NK-92 (cell line): ENCODE measurements around the gene DOCK1.

Source experiments
- DNase-seq: peaks from one replicate; lab custom pipeline; 2025; ENCODE audit not compliant: unreplicated experiment; lab: John Stamatoyannopoulos, UW

DOCK1 gene

DNA sequence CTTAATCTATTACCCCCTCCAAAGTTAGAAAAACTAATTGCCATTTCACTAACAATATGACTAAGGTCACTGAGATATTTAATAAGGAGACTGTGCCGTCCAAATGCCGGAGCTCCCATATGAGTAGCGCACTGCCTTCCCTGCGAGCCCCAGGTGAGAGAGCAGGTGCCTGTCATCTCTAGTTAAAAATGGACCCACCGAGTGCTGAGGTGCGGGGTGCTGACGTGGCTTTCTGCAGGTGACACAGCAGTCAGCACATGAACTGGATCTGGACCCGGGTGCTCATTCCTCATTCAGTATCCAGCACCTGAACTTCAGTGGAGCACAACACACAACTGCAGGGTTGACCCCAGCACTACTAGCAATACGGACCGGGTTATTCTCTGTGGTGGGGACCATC, 505.8 kb downstream of the DOCK1 start:
- DNase-seq: no peak

DNA sequence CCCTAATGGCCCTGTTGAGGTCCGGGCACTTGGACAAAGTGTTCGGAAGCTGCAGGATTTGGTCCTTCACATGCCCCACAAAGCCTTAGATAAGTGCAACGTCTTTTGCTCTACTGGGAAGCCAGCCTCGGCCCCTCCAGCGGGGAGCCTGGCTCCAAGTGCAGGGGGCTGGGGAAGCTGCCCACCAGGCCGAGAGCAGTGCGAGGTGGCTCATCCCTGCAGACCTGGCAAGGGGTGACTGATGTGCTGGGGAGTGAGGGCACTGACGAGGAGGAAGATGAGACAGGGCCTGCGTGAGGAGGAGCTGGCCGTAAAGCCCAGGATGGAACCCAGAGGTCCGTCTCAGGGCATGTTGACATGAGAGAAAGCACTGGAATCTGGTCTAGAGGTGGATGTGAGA, 508.1 kb downstream of the DOCK1 start:
- DNase-seq: no peak

DNA sequence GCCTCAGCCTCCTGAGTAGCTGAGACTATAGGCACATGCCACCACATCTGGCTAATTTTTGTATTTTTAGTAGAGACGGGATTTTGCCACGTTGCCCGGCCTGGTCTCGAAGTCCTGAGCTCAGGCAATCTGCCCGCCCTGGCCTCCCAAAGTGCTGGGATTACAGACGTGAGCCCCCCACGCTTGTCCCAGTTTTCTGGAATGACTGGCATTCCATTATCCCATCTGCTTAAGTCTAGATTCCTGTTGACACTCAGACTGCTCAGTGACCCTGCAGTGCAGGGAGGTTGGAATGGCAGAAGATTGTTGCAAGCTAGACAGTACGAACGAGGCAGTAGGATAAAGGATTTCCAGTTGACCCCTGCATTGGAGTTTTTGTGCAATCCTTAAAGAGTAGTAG, 508.8 kb downstream of the DOCK1 start:
- DNase-seq: no peak

DNA sequence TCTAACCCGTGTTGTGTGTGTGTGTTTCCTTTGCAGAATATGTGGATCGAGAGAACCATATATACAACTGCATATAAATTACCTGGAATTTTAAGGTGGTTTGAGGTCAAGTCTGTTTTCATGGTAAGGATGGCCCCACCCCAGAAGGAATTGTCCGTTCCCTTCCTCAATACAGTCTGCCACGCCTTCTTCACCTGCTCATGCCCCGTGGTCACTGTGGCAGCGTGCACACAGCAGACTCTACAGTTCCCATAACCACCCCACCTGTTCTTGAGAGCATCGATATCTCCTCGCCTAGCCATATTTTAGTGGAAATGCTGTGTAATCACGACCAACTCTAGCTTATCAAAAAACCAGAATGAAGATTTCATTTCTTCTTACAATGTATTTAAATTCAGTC, 509.9 kb downstream of the DOCK1 start:
- no peak for DNase-seq

DNA sequence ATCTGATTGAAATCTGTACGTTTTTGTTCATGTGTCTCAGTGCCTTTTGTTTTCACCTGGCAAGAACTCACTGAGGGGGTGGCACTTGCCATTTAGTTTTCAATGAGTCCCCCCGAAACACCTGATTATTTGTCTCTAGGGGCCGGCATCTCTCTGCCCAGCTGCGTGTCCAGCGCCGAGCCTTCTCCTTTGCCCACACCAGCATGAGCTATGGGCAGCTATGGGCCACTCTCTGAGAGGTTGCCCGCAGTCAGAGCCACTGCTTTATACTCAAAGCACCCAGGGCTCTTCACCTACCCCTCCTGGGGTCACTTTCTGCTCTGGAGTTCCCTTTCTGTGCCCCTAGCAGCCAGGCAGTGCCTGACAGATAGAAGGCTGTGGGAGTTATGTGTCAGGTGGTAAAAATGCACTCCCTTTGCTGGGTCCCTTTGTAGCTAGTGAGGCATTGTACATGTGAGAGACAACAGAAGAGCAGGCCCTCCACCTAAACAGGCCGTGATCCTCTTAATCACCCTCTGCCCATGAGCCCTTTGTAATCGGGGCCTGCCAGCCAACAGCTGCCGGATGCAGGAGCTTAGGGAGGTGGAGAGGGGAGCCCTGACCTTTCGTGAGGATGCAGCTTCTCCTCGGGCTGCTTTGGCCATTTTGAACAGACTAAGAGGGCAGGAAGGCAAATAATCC, 510.8 kb downstream of the DOCK1 start:
- DNase-seq: no peak

DNA sequence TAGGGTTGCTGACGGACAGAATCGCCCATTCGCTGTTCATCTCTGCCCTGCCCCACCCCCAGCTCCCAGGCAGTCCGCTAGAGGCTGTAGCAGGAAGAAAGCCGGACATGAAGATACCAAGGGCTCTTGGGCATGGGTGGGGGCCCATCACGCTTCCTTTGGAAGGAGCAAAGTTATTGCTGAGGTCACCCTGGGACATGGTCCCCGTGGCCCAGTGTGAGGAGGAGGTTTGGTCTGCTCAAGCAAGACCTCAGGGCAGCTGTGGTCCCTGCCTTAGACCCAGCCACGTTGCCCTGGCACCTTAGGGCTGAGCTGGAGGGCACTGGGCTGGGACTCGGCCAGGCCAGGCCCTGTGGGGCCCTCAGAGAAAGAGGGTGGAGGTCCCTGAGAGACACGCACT, 511.8 kb downstream of the DOCK1 start:
- no peak for DNase-seq

DNA sequence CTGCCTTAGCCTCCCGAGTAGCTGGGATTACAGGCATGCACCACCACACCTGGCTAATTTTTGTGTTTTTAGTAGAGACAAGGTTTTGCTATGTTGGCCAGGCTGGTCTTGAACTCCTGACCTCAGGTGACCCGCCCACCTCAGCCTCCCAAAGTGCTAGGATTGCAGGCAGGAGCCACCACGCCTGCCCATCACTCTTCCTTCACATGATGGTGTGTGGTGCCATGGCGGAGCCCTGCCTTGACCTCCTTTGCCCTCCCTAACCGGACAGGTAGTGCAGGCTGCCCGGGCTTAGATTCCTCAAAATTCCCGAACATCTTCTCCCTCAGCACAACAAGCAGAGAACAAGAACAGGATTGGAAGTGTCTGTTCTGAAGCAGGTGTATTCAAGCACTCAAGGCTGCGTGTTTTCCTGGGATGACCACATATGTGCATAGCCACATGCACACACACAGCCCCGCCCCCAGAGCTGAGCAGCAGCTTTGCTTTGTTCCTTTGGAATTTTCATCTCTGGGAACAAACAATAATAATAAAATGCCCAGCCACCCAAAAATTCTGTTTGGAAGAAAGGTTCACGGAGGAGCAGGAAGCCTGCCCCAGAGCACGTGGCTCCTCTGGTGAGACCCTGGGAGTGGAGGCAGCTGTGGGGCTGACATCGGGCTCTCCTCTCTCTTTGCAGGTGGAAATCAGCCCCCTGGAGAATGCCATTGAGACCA, 512.6 kb downstream of the DOCK1 start:
- DNase-seq: no peak

DNA sequence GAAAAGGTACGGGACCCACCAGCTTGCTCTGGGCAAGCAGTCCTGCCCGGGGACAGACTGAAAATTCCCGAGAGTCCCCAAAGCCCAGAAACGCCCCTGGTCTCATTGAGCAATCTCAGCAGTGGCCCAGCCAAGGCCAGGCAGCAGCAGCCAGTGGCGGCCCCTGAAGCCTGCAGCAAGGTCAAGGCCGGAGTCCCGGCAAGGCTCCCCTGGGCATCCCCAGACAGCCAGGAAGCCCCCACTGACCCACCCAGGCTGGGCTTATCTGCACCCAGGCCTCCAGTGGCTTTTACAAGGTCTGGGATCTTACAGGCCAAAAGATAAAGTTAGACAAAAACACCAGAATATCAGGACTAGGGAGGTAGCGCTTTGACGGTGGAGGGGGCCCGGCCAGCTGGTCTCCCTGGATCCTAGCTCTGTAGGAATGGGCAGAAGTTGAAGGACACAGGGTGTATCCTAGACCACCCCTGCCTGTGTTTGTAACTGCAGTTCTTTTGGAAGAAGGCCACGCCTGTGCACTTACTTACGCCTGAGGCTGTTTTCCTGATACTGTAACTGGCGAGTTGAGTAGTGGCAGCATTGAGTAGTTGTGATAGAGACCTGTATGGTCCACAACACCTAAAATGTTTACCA, 513.4 kb downstream of the DOCK1 start:
- no peak for DNase-seq

DNA sequence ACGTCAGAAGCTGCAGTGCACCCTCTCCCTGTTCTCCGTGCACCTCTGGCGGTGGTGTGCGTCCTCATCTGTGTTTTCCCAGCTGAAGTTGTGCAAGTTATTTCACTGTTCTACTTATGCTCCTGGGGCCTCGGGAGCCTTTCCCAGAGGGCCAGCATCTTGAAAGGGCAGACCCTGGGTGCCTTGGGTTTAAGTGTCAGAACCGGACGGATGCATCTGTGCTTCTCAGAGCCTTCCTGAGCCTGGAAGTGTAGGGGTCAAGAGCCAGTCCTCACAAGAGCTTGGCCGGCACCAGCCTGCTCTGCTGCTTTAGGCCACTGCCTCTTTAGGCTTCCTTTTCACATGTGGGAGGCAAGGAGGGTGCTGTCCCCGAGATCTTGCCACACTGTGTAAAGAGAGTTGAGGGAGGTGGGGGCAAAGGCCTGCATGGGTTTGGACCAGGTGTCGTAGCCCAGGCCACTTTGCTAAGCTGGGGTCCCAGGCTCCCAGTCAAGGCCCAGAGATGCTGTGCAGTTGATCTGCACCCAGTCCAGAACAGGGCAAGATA, 515.0 kb downstream of the DOCK1 start:
- DNase-seq: no peak

DNA sequence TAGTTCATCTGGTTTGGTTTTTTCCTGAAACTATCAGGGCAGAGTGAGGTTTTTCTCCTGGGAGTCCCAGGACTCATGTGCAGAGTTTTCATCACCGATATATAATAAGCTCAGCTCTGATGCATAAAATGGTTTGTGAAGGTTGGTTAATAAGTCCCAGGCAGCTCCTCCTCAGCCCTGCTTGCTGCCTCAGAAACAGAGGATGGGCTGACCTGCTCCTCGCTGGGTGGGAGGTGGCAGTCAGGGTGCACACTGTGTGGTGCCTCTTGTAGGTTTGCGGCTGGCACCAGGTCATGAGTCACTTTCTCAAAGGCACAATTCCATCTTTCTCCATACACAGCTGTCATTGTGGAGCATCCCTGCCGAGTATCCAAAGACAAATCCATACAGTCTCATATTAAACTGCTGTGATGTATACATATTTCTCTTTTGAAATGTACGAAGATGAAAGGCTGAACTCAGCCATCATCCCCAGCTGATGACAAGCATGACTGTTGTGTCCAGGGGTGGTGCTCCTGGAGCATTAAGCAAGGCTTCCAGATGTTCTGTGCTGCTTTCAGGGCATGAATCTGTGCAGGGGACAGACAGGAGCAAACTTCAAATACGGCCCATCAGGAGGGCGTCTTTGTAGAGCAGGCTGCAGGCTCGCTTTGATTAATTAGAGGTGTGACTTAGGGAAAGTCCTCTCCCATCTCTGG, 518.1 kb downstream of the DOCK1 start:
- DNase-seq: no peak

DNA sequence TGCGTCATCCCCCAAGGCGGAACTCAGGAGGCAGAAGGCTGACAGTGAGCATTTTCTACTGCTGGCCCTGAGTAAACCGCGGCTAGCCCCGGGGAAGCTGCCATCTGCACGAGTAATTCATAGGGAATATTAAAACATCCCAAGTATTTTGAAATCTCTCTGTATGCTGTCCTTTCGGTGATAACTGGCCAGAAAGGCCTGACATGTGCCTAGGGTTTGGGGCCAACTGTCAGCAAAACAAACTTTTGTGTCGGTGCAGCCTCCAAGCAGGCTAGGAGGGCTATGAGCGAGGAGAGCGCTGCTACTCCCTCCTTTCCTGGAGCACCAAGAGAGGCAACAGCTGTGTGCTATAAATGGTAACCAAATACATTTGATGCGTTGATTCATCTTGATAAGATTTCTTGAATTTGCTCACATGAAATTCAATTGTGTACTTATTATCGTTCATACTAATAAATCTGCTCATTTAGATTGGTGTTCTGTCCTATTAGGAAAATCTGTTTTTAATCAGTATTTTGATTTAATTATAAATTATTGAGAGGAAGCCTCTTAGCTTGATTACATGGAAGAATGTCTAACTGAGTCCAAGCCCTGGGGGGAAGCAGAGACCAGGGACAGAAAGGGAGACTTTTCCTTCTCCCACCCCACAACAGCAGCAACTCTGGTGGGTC, 519.5 kb downstream of the DOCK1 start:
- no peak for DNase-seq

DNA sequence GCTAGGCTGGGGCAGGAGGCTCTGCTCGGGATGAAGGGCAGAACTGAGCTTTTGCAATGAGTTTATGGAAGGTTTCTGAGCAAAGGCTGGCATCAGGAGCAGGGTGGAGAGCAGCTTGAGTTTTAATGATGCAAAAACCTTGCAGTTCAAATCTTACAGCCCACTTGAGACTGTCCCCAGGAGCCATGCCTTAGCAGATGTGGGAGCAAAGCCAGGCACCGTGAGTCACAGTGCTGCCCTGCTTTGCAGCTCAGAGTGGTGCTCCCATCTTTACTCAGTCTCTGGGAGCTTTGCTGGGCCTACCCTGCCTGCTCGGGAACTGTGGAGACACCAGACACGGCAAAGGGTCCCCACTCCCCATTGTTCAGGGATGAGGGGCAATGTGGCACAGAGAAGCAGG, 521.5 kb downstream of the DOCK1 start:
- DNase-seq: no peak

DNA sequence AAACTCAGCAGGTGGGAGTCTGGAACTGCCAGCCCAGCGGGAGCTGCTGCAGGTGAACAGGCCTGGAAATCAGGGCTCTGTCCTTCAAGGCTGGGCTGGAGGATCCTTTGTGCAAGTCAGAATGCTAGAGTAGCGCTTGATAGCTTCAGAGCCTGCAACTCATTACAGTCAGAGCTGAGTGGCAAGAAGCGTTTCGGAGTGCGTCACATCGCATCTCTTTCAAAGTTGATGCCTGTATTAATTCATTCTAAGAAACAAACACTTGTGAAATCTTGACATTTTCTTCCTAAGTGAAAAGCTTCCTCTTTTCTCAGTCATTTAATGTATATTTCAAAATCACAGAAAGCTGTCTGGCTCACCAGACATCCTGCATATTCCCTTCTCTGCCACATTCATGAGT, 522.7 kb downstream of the DOCK1 start:
- DNase-seq: no peak

DNA sequence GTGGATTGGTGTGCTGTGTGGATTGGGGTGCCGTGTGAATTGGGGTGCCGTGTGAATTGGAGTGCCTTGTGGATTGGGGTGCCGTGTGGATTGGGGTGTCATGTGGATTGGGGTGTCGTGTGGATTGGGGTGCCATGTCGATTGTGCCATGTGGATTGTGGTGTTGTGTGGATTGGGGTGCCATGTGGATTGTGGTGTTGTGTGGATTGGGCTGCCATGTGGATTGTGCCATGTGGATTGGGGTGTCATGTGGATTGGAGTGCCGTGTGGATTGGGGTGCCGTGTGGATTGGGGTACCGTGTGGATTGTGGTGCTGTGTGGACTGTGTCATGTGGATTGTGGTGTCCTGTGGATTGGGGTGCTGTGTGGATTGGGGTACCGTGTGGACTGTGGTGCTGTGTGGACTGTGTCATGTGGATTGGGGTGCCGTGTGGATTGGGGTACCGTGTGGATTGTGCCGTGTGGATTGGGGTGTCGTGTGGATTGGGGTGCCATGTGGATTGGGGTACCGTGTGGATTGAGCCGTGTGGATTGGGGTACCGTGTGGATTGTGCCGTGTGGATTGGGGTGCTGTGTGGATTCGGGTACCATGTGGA, 523.3 kb downstream of the DOCK1 start:
- DNase-seq: no peak

DNA sequence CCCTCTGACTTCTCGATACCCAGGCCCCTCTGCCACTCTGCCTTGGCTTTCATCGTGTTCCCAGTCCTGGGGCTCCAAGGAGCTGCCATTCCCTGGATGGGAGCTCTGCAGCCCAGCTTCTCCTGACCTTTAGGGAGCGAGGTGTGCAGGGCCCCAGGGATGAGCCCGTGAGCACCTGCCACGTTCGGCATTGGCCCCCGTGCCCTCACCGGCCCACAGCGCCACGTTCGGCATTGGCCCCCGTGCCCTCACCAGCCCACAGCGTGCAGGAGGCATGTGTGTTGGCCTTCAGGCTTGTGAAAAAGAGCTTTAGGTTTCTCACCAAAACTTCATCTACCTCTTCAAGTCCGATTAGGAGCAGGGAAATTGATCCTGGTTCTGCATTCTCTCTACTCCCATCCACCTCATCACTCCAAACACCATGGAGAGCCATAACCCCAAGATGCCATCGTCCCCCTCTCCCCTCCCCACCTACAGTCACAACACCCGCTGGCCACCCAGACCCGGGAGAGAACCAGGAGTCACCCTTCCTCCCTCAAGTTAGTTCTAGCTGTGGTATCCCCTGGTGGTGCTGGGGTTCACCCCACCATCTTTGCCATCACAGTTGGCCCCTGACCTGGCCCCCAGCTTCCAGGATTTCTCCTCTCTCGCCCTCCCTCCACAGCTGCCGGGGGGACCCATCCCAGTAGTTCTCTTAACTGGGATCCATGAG, 524.5 kb downstream of the DOCK1 start:
- no peak for DNase-seq

DNA sequence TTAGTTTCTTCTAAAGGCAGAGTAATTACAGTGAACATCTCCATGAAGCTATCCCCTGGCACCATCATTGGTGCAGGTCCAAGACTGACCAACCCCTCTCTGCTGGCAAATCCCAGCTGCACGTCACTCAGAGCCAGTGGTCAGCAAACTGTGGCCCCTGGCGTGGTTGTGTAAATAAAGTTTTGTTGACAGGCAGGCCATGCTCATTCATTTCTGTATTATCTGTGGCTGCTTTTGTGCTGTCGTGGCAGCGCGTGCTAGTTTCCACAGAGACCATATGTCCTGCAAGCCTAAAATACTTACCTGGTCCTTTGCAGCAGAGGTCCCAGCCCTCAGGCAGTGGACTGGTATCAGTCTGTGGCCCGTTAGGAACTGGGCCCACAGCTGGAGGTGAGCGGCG, 526.3 kb downstream of the DOCK1 start:
- DNase-seq: no peak

DNA sequence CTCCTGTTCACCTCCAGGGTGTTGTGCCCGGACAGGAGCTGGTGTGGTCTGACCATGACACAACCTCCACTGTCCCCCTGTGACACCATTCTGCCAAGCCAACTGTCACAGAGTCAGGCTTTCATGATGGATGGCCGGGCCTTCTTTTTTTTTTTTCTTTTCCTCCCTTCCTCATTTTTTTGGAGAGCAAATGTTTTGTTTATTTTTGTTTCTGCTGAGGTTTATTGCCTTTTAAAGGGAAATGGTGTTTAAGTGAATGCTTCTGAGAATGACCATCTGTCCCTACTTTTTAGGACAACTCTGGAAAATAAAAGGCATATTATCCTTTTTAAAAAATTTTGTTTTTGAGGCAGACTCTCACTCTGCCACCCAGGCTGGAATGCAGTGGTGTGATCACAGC, 528.8 kb downstream of the DOCK1 start:
- no peak for DNase-seq

DNA sequence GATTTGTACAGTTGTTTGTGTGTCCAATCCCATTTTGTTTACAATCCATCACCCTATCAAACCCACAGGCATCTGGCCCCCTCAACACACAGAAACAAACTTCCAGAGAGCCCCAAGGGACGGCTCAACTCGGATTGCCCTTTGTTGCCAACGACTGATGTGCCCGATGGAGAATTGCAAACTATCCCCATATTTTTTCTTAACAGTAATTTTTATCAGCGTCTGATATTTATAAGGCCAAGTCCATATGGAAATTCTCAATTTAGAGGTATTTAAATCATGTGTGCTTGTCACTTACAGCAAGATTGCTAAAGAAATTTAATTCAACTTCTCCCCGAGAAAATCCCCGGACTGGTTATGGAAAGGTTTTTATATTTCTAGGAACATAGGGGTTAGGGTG, 530.0 kb downstream of the DOCK1 start:
- DNase-seq: no peak

DNA sequence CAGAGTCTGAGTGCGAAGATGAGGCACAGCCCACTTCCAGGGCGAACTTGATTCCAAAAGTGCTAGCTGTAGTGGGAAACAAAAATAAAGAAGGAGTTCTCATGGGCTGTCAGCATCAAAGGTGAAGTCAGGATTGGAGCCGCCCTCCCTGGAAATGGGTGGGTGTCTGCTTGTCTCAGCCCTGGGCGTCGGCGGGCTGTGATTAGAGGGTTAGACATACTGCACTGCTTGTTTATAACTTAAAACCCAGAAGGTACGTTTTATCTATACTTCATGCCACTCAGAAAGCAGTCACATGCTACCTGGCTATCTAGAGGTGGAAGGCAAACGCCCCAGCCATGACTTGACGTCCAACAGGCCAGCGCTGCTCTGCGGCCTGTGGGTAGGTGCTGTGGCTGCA, 535.1 kb downstream of the DOCK1 start:
- DNase-seq: no peak
